Measurements from ENCODE around the gene CWH43.
"Not testable (repeated sequence)": the region's sequence is repeated elsewhere in the genome, so short reads cannot be mapped to it uniquely, and the experiment has no call there.

The CWH43 gene

DNA sequence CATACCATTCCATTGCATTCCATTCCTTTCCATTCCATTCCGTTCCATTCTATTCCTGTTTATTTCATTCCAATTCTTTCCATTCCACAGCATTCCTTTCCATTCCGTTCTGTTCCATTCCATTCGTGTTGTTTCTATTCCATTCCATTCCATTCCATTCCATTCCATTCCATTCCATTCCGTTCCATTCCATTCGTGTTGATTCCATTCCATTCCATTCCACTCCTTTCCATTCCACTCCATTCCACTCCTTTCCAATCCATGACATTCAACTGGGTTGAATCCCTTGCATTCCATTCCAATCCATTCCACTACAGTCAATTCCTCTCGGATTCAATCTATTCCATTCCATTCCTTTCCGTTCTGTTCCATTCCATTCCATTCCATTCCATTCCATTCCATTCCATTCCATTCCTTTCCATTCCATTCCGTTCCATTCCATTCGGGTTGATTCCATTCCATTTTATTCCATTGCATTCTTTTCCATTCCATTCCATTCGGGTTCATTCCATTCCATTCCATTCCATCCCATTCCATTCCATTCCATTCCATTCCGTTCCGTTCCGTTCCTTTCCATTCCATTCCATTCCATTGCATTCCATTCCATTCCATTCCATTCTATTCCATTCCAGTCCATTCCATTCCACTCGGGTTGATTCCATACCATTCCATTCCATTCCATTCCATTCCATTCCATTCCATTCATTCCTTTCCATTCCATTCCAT lies 112.1 kb downstream of the CWH43 start:
- not testable (repeated sequence) for DNase-seq

DNA sequence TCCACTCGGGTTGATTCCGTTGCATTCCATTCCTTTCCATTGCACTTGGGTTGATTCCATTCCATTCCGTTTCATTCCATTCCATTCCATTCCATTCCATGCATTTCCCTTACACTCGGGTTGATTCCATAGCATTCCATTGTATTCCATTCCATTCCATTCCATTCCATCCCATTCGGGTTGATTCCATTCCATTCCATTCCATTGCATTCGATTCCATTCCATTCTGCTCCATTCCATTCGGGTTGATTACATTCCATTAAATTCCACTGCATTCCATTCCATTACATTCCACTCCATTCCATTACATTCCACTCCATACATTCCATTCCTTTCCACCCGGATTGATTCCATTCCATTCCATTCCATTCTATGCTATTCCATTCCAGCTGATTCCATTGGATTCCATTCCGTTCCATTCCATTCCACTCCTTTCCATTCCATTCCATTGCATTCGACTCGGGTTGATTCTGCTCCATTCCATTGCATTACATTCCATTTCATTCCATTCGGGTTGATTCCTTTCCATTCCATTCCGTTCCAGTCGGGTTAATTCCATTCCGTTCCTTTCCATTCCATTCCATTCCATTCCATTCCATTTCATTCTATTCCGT lies 113.9 kb downstream of the CWH43 start:
- DNase-seq: not testable (repeated sequence)

DNA sequence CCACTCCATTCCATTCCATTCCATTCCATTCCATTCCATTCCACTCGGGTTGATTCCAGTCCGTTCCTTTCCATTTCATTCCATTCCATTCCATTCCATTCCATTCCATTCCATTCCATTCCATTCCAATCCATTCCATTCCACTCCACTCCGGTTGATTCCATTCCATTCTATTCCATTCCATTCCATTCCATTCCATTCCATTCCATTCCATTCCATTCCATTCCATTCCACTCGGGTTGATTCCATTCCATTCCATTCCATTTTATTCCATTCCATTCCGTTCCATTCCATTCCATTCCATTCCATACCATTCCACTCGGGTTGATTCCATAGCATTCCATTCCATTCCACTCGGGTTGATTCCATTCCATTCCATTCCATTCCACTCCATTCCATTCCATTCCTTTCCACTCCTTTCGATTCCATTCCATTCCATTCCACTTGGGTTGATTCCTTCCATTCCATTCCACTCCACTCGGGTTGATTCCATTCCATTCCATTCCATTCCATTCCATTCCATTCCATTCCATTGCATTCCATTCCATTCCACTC lies 116.3 kb downstream of the CWH43 start:
- DNase-seq: not testable (repeated sequence)

GRCh38 chr4:49103436-49104136 lies 117.5 kb downstream of the CWH43 start:
- DNase-seq: not testable (repeated sequence)

DNA sequence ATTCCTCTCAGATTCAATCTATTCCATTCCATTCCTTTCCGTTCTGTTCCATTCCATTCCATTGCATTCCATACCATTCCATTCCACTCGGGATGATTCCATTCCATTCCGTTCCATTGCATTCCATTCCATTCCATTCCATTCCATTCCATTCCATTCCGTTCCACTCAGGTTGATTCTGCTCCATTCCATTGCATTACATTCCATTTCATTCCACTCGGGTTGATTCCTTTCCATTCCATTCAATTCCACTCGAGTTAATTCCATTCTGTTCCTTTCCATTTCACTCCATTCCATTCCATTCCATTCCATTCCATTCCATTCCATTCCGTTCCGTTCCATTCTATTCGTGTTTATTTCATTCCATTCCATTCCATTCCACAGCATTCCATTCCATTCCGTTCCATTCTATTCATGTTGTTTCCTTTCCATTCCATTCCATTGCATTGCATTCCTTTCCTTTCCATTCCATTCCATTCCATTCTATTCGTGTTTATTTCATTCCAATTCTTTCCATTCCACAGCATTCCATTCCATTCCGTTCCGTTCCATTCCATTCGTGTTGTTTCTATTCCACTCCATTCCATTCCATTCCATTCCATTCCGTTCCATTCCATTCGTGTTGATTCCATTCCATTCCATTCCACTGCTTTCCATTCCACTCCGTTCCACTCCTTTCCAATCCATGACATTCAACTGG lies 118.3 kb downstream of the CWH43 start:
- DNase-seq: not testable (repeated sequence)

GRCh38 chr4:49105248-49105904 lies 119.3 kb downstream of the CWH43 start:
- DNase-seq: not testable (repeated sequence)

- DNase-seq: not testable (repeated sequence)
Measured at GRCh38 chr4:49107262-49107661, 121.2 kb downstream of the CWH43 start.

DNA sequence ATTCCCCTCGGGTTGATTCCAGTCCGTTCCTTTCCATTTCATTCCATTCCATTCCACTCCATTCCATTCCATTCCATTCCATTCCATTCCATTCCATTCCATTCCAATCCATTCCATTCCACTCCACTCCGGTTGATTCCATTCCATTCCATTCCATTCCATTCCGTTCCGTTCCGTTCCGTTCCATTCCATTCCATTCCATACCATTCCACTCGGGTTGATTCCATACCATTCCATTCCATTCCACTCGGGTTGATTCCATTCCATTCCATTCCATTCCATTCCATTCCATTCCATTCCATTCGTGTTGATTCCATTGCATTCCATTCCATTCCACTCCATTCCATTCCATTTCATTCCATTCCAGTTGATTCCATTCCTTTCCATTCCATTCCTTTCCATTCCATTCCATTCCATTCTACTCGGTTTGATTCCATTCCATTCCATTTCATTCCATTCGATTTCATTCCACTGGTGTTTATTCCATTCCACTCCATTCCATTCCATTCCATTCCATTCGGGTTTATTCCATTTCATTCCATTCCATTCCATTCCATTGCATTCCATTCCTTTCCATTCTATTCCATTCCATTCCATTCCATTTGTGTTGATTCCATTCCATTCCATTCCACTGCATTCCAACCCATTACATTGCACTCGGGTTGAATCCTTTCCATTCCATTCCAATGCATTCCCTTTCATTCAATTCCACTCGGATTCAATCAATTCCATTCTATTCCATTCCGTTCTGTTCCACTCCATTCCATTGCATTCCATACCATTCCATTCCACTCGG lies 122.3 kb downstream of the CWH43 start:
- DNase-seq: not testable (repeated sequence)

GRCh38 chr4:49109567-49110166 lies 123.6 kb downstream of the CWH43 start:
- not testable (repeated sequence) for DNase-seq

GRCh38 chr4:49110579-49110978 lies 124.5 kb downstream of the CWH43 start:
- not testable (repeated sequence) for DNase-seq
